Muscle of arm (tissue), 12 donors: ENCODE data around the gene MATR3. TPM values are rescaled to one million over a fixed set of nuclear protein-coding genes. Genes with fewer than 3 reads are reported as not detected.
"Not testable (repeated sequence)": the region's sequence is repeated elsewhere in the genome, so short reads cannot be mapped to it uniquely, and the experiment has no call there.

Experiments used
- DNase-seq: peaks from one replicate; pipeline ENCODE4 v3.0.0-alpha.2; 2013
- polyA plus RNA-seq, 12 donors: library from polyadenylated mRNA; unstranded; fragments of 120-200 nt; gene quantifications; one replicate each; pipeline ENCODE4 v1.2.1, GENCODE V29; 2013; ENCODE audit not compliant: insufficient read length in 12 of 12

MATR3 gene
- polyA plus RNA-seq, 12 donors: 259 to 407 (median 356) TPM; not detected in 1

DNA sequence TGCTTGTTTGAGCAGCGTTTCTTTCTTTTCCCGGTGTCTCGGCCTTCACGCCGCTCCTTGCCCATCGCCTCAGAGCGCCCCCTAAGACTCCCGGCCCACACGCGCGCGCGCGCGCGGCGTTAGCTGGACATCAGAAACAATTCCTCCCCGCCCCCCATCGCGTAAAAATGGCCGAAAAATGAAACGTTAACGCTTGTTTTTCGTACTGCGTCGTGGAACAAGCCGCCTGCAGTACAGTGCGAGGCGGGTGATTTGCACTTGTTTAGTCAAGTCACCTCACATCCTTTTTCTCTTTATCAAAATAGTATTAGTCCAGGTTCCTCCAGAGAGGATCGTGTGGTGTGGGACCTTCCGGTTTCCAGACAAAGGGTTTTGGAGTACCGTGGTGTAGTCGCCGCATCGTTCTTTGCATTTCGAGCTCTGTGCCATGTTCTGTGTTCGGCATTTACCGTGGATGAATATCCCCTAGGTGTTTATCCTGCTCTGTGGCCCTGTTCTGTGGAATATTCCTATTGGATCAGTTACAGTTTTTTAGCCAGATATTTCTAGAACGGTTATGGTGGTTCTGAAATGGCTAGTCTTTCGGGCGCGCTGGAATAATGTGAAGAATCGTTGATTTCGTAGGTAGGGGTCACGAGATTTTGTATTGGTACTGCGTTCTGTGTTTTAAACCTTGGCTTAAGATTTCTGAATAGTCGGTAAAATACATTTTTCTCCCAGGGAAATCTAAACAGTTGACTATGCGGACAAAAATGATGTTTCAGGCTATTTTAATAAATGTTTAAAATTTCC lies 1.0 kb downstream of the MATR3 start:
- DNase-seq: peak; percentile 91

DNA sequence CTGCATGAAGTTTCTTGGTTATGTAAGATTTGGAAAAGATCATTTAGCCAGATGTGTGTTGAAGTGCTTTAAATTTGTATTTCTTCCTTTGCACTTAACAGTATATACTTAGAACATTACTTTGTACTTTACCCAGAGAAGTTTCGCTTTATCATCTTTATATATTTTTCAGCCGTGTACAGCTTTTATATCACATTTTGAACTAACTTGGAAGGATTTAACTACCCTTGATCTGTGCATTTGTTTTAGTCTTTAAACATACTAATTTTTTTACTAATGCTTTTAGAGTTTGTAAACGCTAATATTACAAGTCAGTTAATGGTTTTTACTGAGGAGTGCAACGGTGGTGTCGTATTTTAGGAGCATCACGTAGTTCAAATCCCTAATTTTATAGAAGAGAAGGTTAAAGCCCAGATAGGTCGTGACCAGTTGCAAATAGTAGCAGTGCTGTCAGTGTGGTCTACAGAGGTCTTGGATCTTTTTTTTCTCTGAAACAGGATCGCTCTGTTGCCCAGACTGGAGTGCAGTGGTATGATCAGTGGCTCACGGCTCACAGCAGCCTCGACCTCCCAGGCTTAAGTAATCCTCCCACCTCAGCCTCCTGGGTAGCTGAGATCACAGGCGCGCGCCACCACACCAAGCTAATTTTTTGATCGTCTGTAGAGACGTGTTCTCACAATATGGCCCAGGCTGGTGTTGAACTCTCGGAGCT lies 2.0 kb downstream of the MATR3 start:
- DNase-seq: no peak

DNA sequence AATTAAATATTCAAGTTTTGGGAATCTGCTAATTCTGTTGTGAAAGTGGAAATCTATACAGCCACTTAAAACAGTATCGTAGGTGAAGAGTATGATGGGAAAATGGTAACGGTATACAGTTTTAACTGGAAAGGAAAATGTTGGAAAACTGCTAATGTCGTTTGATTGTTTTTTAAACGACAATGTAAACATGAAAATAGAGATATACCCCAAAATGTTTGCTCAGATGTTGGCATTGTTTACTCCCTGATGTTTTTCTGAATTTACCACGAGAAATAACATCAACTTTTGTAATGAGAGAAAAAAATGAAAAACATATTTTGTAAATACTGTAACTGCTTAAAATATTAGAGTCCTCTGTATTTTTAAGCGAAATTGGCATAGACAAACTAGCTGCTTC lies 2.7 kb downstream of the MATR3 start:
- DNase-seq: no peak

DNA sequence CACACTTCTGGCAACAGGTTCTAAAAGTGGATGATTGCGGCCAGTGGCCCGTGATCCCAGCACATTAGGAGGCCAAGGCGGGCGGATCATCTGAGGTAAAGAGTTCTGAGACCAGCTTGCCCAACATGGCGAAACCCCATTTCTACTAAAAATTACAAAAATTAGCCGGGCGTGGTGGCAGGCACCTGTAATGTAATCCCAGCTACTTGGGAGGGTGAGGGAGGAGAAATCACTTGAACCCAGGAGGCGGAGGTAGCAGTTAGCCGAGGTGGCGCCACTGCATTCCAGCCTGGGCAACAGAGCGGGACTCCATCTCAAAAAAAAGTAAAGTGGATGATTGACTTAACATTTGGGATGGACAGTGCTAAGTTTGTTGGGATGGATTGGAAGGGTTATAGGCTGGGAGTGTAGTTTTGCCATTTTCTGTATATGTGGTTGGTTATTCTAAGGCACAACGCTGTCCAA lies 3.4 kb downstream of the MATR3 start:
- no peak for DNase-seq

DNA sequence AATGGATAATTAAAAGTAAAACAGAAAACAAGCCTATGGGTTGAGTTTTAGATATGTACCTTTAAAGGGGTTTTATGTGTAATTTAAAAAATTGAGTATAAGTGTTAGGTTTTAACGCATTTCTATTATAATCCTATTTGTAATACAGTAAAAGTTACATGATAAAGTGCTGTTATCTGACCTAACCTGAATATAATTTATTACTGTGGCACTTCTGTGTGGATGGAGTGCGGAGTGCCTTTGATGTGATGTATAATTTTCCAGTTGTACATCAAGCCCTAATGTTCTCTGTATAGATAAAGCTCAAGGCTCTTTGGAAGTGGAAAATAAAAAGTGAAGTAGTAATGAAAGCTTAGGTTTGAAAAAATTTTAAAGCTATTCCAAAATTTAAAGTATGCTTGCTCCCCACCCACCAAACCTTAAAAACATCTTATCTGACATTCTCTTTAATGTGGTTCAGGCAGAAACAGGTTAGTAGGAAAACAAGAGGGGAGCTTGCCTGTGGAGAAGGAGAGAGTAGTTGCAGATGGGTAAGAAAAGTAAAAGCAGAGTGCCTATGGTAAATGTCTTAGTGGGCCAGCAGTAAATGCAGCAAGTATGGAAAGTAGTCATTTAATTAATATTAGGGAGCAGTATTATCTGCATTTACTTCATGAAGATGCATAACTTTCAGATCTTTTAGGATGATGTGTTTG lies 4.0 kb downstream of the MATR3 start:
- DNase-seq: no peak

DNA sequence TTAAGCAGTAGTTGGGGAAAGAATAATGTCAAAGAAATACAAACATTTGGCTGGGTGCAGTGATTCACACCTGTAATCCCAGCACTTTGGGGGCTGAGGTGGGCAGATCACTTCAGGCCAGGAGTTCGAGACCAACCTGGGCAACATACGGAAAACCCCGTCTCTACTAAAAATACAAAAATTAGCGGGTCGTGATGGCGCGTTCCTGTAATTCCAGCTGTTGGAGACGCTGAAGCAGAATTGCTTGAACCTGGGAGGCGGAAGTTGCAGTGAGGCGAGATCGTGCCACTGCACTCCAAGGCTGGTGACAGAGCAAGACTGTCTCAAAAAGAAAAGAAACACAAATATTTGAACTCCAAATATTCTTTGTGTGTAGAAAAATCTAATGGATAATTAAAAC lies 4.7 kb downstream of the MATR3 start:
- no peak for DNase-seq

DNA sequence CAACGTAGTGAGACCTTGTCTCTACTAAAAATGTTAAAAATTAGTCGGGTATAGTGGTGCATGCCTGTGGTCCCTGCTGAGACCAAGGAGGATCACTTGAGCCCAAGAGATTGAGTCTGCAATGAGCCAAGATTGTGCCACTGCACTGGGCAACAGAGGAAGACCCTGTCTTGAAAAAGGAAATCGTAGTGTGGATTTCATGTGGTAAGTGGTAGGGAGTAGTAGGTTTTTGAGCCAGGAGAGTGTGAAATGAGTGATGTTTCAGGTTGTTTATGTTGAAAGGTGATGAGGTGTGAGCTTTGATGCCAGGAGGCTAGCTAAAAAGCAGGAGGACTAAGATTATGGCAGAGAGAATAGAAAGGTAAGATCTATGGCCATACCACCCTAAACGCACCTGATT lies 5.9 kb downstream of the MATR3 start:
- no peak for DNase-seq

DNA sequence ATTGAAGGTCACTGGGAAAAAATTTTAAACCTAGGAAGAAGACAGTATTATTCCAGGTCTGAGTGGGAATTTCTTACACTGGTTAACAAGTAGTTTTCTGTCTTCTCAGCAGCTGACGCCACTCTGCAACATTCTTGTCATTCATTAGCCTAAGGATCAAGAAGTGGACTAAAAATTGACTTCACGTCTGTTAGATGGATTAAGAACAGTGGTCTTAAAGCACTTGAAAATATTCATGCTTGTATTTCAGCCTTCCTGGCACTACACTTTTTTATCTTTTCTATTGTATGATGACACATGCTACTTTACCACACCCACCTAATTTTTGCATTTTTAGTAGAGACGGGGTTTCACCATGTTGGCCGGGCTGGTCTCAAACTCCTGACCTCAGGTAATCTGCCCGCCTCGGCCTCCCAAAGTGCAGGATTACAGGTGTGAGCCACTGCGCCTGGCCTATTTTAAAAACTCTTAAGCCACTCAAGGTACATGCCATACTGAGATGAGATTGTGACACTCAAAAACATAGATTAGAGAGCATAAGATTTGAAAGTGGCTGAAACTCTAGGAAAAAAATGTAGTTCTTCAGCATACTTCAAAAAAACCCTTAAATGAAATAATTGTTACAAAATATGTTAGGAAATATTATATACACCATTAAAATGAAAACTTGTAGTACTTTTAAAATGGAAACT lies 8.4 kb downstream of the MATR3 start:
- no peak for DNase-seq

DNA sequence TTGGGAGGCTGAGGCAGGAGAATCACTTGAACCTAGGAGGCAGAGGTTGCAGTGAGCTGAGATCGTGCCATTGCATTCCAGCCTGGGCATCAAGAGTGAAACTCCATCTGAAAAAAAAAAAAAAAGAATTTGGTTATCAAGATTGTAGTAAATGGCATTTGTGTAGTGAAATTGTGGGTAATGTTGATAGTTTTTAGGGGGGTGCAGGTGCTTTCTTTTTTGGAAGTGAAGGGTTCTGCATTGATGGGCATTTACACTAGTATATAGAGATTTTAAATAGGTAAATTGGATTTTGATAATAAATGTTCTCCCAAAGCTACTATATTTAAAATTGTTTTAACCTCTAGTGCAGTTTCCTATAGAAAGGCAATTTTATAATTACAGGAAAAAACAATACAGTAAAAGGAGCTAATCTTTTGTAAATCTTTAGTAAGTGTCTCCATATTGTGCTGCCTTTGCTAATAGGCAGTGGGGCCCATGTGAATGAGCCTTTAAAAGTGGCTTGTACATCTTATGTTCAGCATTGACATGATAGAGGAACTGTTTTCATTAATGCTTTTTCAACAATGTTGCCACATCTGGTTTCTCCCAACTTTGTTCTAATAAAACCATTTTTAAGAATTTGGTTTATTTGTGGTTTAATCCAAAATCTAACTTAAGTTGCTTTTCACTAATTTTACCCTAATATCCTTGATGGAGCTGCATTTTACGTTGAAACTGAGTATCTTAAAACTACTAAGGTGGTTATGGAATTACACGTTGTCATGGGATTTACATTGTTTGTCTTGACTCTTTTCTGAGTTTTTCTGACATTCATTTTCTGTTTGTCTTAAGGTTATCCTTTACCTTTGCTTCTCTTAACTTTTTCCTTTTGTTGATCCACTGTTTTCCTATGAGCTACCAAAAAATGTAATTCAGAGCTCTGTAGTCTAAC lies 11.1 kb downstream of the MATR3 start:
- DNase-seq: no peak

DNA sequence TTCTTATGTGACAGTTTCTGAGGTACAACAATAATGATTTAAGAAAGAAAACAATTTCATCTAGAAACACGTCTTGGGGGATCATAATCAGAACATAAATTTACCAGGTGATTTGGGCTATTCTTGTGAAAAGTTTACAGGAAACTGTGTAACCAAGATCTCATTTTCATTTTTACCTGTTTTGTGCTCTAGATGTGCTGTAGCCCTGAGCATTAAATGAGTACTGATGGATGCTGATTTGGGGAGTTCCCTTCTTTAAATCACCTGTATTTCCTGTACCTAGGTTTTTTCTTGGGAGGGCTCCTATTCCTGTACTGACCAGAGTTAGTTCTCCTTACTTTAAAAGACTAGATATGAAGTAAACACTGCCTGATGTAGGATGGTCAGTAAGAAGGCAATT lies 12.7 kb downstream of the MATR3 start:
- DNase-seq: no peak

DNA sequence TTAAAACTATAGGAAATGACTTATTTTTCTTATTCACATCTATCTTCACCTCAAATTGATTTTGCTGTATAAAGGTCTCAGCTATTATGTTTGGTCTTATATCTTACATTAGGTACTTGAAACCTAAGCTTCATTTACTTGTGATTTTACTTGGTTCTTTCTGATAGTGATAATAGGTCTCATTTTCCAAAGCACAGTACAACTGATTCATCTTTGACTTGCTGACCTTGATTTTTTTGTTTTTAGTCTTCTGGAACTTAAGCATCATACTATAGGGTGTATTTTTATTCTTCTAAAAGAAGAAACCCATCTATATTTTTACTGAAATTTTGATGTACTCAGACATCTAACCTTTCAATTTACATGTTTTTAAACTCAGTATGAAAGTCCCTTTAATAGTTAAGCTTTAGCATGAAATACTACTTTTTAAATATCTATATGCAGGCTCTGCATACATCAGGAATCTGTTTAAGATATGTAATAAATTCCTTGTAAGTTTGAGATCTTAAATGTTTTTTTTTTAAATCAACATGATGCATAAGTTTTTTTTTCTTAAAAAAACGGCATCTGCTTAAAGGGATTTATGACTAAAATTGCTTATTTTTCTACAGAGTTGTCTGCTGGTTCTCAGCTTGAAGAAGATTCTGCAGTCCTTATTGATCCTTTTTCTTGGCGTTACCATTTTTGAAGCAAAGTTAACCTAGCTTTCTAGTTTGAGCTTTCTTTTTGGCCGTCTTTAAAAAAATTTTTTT lies 13.3 kb downstream of the MATR3 start:
- DNase-seq: no peak

DNA sequence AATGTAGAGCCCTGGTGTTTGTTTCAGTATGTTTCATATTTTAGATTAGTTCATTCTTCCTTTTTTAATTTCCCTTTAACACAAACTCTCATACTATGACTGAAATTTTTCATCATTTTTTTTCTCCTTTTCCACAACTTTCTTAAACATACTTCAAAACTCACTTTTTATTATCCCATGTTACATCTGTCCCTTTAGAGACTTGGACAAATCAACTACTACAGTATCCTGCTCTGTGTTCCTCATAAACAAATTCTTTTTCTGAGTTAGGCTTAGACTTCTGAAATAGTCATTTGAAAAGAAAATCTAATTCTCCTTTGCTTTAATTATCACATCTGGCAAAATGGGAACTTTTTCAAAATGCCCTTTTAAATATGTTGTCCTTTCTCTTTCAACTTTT lies 15.3 kb downstream of the MATR3 start:
- DNase-seq: no peak

DNA sequence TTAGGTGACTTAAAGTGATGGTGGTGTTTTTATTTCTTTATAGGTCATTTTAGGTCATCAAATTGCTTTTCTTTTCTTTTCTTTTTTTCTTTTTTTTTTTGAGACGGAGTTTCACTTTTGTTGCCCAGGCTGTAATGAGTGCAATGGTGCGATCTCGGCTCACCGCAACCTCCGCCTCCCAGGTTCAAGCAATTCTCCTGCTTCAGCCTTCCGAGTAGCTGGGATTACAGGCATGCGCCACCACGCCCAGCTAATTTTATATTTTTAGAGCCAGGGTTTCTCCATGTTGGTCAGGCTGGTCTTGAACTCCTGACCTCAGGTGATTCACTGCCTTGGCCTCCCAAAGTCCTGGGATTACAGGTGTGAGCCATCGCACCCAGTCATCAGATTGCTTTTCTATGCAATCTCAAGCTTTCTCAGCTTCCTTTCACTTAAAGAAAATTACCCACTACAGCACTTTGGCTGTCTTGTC lies 17.2 kb downstream of the MATR3 start:
- not testable (repeated sequence) for DNase-seq

DNA sequence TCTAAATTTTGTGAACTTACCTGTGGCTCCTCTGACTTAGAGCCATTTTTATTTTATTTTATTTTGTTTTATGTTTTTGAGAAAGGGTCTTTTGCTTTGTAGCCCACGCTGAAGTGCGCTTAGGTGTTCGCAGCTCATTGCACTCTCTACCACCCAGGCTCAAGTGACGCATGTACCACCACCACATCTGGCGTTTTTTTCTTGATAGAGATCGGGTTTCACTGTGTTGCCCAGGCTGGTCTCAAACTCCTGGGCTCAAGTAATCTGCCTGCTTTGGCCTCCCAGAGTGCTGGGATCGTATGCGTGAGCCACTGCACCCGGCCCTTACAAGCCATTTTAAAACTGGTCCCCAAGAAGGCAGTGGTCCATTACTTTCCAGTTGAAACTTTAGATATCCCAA lies 18.5 kb downstream of the MATR3 start:
- no peak for DNase-seq

DNA sequence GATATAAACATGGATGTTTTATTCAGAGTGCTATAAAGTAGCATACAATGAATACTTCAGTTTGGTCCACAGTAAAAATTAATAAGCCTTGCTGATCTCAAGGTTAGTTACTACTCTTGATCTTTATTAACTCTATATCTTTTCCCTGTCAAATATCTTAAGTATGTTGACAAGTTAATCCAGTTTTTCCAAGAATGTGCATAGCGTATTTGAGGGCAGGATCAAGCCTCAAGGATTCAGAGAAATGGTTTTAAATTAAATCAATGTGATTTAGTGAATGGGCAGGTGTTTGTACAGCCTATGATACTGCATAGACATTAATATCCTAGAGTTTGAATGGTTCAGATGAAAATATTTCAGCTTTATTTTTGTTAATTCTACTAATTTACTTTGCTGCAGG lies 20.7 kb downstream of the MATR3 start:
- no peak for DNase-seq

DNA sequence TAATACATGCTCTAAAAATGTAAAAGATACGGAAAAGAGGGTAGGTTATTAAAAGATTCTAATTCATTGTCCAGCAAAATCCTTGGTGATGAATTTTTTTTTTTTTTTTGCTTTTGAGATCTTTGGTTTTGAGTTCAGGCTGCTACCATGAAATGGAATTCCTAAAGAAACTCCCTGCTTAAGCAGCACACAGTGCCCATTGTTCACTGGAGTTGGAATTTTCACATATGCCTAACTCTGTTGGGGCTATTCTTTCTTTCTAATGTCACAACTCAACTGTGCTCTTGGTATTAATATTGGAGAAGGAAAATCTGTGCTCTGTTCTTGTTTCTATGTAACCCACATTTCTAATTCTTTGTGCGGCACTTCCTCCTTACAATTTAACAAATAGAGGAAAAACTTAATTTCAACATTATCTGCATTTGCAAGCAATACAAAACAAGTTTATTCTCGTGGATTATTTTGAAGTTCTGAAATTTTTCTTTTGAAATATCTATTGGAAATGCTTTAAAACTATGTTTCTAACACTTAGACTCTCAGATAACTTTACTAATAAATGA lies 21.6 kb downstream of the MATR3 start:
- no peak for DNase-seq

DNA sequence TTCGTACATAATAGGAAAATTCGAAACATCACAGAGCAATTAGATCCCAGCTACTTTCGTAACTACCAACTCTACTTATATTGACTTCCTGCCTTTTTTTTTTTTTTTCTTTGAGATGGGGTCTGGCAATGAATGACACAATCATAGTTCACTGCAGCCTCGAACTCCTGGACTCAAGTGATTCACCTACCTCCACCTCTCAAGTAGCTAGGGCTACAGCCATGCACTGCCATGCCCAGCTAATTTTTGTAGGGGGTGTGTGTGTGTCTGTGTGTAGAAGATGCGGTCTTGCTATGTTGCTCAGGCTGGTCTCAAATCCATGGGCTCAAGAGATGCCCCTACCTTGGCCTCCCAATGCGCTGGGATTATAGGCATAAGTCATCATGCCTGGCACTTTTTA lies 42.3 kb downstream of the MATR3 start:
- DNase-seq: no peak

DNA sequence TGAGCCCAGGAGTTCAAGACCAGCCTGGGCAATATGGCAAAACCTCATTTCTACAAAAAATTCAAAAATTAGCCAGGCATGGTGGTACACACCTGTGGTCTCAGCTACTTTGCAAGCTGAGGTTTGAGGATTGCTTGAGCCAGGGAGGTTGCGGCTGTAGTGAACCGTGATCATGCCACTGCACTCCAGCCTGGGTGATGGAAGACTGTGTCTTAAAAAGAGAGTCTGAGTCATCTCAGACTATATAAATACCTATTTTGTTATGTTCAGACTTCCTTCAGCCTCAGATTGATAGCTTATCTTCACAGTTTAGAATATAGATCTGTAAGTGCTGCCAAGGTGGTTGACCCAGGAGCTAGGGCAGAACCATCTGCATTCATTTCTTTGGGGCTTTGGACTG lies 46.5 kb downstream of the MATR3 start:
- DNase-seq: no peak

DNA sequence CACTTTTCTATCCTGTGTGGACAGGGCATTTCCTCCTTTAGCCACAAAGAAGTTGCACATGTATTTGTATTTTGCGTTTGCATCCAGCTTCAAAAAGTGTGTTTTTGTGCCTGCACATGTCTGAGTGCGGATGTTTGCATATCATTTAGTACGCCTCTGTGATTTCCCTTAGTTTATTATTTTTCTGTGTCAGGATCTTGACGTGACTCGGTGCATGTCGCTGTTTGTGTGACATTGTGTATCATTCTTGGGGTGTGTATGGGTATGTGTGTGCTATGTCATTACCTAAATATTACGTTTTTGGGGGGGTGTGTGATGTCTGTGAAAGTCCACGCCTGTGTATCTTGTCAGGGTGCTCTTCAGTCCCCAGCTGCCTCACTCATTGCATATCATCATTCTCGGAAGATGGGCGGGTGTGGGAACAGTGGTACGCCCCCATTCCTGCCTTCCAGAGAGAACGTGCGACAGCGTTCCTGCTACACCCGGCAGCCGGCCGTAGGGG lies 47.7 kb downstream of the MATR3 start:
- peak; percentile 10 for DNase-seq
